NOMO-1 (cell line): ENCODE measurements around the gene EDNRB.
"Not testable (repeated sequence)": the region's sequence is repeated elsewhere in the genome, so short reads cannot be mapped to it uniquely, and the experiment has no call there.

Experiments used
- DNase-seq, 2 experiments: peaks; one replicate each; lab custom pipeline; 2025; ENCODE audit not compliant: unreplicated experiment in 2 of 2; lab: John Stamatoyannopoulos, UW

EDNRB gene

DNA sequence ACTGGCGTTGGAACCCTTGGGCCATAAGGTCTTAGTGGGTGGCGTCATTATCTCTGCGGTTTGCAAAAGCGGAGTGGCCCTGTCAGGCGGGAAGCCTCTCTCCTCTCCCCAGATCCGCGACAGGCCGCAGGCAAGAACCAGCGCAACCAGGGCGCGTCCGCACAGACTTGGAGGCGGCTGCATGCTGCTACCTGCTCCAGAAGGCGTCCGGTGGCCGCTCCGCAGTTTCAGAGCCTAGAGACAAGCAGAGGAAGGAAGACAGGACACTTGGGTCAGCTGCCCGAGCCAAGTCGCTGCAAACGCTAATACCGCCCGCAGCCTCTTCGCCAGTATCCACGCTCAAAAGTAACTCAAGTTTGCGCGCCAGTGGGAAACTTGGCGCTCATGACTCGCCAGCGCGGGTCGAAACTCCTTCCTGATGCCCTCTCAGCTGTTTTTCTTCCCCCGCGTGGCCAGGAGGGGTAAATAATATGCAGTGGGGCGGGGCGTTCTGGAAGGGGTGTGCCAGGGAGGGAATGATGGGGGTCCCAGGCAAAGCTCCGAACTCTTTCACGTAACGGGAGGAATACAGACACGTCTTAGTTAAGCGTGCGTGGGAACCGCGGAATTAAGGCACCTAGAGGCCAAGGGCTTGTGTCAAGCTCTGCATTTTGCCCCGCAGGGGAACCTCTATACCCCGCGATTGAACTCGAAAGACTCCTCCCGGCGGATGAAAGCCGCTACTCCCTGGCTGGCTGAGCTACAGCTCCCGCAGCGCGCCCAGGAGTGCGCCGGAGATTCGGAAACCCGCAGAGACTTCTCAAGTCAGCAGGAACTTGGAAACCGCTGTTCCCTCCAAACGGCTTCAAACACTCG lies at the start of gene EDNRB:
EDNRB (minus strand) TSS at position 441 of the 855 bp plus-strand sequence; CDS start at position 183, 258 bp downstream.
- peak; percentile 26 to 41 for DNase-seq

DNA sequence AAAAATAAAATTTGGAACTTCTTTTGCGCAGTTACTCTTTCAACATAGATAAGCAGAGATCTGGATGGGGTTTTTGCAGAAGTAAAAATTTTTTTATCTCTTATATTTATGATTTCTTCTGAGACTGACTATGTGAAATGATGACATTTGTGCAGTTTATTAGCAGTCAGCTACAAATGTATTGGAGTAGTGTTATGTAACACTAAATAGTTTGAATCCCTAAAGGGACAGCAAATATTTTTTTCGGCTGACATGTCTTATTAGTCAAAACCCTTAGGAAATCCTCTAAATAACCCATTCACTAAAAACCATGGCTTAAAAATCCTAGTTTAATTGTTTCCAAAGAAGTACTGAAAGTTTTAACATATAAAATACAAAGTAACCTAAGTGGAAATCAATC lies 48.0 kb upstream of the EDNRB start:
- DNase-seq, result no peak

GRCh38 chr13:77952737-77953136 lies 34.1 kb upstream of the EDNRB start:
- no peak for DNase-seq

DNA sequence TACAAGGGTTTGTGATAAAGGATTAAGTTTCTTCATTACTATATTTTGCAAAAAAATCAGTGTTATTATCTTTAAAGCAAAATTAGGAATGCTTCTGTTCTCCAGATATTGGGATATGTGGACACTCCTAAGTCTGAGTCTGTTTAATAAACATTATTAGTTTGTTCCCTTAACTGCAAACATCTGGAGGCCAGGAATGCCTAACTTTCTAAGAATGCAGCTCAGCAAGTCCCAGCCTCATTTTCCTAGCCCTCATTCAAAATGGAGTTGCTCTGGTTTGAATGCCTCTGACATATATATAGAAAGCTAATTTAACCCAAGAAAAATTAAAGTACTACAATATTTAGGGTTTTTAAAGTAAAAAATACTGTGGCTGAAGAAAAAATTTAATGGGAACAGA lies 33.6 kb upstream of the EDNRB start:
- DNase-seq, result no peak

DNA sequence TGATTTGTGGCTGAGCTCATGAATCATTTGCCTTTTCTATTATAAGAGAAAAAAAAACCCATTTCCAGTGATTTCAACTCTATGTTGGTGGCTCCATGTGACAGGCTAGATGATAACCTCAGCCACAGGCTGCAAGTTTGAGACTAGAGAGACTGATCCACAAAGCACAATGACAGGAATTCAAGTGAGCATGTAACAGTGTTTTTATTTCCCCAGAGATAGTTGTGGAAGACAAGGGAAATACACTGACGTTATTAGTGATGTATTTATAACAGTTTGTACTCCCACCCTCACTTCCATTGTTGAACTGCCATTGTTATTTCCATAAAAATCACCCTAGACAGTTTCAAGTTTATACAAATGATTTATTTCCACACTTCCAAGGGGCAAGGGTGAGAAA lies 27.9 kb upstream of the EDNRB start:
- DNase-seq, result no peak

DNA sequence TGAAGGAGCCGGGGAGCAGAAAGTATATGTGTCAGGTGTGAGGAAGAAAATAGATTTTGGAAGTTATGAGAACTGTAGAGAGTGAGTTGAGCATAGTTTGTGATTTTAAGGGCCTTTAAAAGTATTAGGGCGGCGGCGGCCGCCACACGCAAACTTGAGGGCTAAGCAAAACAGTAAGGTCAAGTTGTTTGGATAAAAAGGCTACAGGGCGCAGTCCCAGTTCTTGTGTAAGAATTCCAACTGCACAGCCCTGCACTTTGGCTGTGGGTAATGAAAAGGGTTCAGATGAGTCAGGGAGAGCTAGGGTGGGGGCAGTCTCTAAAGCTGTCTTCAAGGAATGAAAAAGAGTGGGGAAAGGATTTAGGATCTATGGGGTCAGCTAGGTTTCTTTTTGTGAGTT lies 16.4 kb upstream of the EDNRB start:
- not testable (repeated sequence) for DNase-seq

GRCh38 chr13:77930430-77930829 lies 11.8 kb upstream of the EDNRB start:
- DNase-seq, result no peak

- DNase-seq, result peak; percentile 26 to 69
These were observed 10.3 kb upstream of the EDNRB start for GRCh38 chr13:77928909-77929308.

GRCh38 chr13:77925616-77926015 lies 7.0 kb upstream of the EDNRB start:
- no peak for DNase-seq

DNA sequence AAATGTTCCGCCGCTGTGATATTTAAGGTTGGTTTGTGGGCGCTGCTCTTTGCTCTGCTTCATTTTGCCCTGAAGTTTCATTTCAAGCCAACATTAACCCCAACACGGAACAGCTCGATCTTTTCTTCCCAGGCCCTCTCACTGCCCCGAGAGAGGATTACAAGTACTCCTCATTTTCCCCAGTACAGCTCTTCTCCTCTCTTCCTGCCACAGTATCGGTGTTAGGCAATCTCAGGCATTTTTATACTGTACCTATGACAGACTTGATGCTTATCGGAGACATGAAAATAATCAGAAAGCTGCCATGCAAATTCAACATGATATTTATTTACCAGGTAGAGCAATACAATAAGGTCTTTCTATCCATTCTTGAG lies 1.3 kb upstream of the EDNRB start:
- DNase-seq, result no peak

DNA sequence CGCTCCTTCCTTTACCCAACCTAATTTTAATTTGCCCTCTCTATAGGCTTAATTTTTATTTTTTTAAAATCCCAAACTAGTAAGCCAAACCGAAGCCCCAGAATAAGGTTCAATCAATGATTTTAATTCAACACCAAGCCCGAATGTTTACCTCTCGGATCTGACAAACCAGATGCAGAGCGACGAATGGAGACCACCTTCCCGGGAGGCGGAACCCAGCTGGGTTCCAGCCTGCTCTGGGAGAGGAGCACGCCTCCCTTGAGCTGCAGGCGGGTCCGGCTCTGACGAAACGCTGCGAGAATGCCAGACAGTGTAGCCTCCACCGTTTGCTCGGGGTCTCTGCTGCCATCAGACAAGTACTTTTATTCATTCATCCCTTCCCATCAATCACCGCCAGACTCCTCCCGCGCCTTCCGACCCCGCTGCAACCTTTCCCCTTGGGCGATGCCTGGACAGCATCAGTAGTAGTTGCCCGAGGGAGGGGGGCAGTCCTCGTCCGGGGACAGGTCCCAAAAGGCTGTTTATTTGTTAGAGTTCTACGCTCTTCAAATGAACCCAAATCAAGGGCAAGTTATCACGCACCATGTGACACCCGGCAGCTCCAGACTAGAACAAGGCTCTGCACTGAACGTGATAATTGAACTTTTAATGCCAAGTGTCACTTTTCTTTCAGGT lies 752 bp upstream of the EDNRB start:
- no peak for DNase-seq

- DNase-seq, result no peak
These were observed 2.1 kb downstream of the EDNRB start for GRCh38 chr13:77916488-77916887.

GRCh38 chr13:77915686-77916085 lies 2.9 kb downstream of the EDNRB start:
- no peak for DNase-seq

DNA sequence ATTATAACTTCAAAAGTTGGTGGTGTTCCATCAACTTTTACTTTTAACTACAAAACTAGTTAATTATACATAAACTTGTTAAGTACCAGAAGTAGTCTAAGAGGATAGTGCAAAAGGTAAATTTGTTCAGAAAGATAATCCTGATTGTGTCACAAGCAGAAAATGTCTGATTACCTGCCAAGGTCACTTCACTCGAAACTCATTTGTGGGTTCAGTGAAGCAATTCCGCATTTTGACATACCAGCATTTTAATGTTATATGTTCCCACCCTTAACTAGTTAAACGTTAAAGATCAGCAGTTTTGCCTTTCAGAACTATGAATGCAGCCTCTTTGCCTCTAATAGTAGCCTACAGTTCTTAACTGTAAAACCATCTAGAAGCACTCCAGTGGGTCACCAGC lies 5.6 kb downstream of the EDNRB start:
- no peak for DNase-seq

DNA sequence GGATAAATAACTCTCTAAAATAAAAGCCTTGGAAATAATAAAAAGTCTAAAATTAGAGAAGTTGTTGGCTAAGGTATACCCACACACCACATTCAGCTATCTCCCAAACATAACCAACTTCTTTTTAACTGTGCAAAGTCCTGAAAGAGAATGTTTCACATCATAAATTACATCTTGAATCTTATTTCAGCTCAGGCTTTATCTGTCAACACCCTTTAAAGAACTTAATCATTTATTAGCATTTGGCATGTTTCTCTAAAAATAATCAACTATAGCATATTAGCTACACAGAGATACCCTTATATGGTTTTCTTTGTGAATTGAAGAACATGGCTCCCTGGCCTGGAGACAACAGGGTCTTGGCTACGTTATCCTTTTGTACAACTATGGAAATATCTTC lies 6.9 kb downstream of the EDNRB start:
- no peak for DNase-seq

- no peak for DNase-seq
These were observed 8.8 kb downstream of the EDNRB start for GRCh38 chr13:77909827-77910226.

- DNase-seq, result no peak
These were observed 10.1 kb downstream of the EDNRB start for GRCh38 chr13:77908531-77908930.

DNA sequence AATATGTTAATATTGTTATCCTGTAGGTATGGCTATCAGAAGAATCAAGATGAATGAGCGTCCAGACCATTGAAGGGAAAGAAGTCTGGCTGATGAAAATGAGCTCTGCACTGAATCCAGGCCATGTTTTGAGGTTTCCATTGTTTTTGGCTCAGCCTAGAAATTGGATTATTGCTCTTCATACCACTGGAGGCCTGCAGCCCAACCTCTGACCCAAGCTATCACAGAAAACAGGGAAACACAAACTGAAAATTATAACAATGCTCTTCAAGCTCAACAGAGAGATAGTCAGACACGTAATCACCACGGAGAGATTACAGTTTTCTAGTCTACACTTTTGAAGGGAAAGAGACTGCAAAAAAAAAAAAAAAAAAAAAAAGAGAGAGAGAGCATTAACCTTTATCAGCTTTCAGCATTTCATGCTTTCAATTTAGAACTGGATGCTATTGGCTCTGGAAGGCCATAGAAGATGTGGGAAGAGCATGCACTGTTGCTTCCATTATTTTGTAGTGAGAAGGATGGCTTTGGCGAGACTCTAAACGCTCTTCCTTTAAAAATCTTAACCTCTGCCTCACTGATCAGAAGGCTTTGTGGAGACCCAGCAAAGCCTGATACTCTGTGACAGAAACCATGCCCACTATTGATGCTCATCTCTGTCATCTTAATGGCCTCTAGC lies 10.8 kb downstream of the EDNRB start:
- DNase-seq, result no peak

- no peak for DNase-seq
These were observed 14.6 kb downstream of the EDNRB start for GRCh38 chr13:77904031-77904430.

DNA sequence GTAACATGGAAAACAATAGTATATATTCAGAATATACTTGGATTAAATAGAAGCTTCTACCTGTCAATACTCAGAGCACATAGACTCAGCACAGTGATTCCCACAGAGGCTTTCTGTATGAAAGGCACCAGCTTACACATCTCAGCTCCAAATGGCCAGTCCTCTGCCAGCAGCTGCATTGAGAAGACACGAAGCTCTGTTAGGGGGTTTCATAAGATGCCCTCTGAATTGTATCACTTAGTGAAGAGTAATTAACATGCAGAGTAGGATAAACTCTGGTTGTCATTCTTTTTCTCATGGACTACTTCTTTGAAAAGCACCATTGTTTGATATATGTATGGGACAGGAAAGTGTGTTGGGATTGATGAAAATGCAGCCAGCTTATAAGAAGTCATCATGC lies 15.2 kb downstream of the EDNRB start:
- DNase-seq, result no peak

DNA sequence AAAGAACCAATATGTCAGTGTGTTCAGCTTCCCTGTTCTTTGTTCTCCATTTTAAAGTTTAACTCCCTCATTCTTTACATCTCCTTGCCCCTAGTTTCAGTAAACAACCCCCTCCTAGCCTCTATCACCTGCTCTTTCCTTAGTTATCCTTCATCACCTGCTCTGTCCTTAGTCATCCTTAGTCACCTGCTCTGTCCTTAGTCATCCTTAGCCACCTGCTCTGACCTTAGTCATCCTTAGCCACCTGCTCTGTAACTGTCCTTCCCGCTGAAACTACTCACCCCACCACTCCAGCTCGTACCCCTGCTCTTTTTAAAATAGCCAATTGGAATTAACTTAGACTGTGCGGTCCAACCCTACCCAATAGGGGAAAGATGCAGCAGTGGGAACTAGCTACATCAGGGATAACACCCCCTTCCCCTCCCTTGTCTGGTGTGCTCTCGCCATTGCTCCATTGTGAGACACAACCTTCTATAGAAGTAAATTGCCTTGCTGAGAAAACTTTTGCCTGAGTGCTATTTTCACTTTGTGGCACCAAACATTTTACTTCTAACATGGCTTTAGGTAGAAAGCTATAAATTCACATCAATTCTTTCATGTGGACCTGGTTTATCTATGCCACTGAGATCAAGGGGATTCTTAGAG lies 16.2 kb downstream of the EDNRB start:
- DNase-seq, result no peak
